GM18520 (cell line): ENCODE results near the gene CX3CL1.
"Not testable (repeated sequence)": the region's sequence is repeated elsewhere in the genome, so short reads cannot be mapped to it uniquely, and the experiment has no call there.

Experiments
- ATAC-seq: cut with Tn5 transposase; IDR thresholded peaks from one replicate; pipeline ENCODE4 v1.9.1; 2021; ENCODE audit not compliant: unreplicated experiment

Gene CX3CL1

GRCh38 chr16:57372372-57373116 is at the start of gene CX3CL1:
CX3CL1 (plus strand) TSS chr16:57372490; CDS start chr16:57372569, 79 bp downstream.
- ATAC-seq, result no peak

GRCh38 chr16:57324749-57325148 is 47.5 kb upstream of the CX3CL1 start:
- ATAC-seq, result no peak

GRCh38 chr16:57325458-57325857 is 46.8 kb upstream of the CX3CL1 start:
- ATAC-seq, result no peak

- no peak for ATAC-seq
Measured at GRCh38 chr16:57329718-57330327, 42.5 kb upstream of the CX3CL1 start.

GRCh38 chr16:57331355-57331754 is 40.9 kb upstream of the CX3CL1 start:
- no peak for ATAC-seq

- ATAC-seq, result no peak
Measured at GRCh38 chr16:57333402-57333801, 38.9 kb upstream of the CX3CL1 start.

GRCh38 chr16:57335366-57335765 is 36.9 kb upstream of the CX3CL1 start:
- ATAC-seq, result no peak

- ATAC-seq, result no peak
Measured at GRCh38 chr16:57341062-57341440, 31.2 kb upstream of the CX3CL1 start.

- ATAC-seq, result no peak
Measured at GRCh38 chr16:57341441-57342303, 30.6 kb upstream of the CX3CL1 start.

GRCh38 chr16:57342606-57343005 is 29.7 kb upstream of the CX3CL1 start:
- ATAC-seq, result not testable (repeated sequence)

- ATAC-seq, result no peak
Measured at GRCh38 chr16:57343221-57343620, 29.1 kb upstream of the CX3CL1 start.

GRCh38 chr16:57344094-57344493 is 28.2 kb upstream of the CX3CL1 start:
- not testable (repeated sequence) for ATAC-seq

- ATAC-seq, result no peak
Measured at GRCh38 chr16:57345021-57345420, 27.3 kb upstream of the CX3CL1 start.

GRCh38 chr16:57345666-57346204 is 26.6 kb upstream of the CX3CL1 start:
- ATAC-seq, result no peak

- no peak for ATAC-seq
Measured at GRCh38 chr16:57347858-57348257, 24.4 kb upstream of the CX3CL1 start.

GRCh38 chr16:57348327-57348726 is 24.0 kb upstream of the CX3CL1 start:
- no peak for ATAC-seq

- peak; percentile 74 for ATAC-seq
Measured at GRCh38 chr16:57349212-57350031, 22.9 kb upstream of the CX3CL1 start.

- ATAC-seq, result no peak
Measured at GRCh38 chr16:57352636-57353047, 19.6 kb upstream of the CX3CL1 start.

- no peak for ATAC-seq
Measured at GRCh38 chr16:57354311-57354710, 18.0 kb upstream of the CX3CL1 start.

GRCh38 chr16:57355898-57356414 is 16.3 kb upstream of the CX3CL1 start:
- no peak for ATAC-seq
